Dedifferentiated amniotic fluid mesenchymal stem cell (primary cell): Measurements from ENCODE around the gene GSTM1.

Source experiments
- DNase-seq: peaks from one replicate; pipeline ENCODE4 v3.0.0-alpha.2; 2016; ENCODE audit errors: extremely low spot score

The GSTM1 gene

DNA sequence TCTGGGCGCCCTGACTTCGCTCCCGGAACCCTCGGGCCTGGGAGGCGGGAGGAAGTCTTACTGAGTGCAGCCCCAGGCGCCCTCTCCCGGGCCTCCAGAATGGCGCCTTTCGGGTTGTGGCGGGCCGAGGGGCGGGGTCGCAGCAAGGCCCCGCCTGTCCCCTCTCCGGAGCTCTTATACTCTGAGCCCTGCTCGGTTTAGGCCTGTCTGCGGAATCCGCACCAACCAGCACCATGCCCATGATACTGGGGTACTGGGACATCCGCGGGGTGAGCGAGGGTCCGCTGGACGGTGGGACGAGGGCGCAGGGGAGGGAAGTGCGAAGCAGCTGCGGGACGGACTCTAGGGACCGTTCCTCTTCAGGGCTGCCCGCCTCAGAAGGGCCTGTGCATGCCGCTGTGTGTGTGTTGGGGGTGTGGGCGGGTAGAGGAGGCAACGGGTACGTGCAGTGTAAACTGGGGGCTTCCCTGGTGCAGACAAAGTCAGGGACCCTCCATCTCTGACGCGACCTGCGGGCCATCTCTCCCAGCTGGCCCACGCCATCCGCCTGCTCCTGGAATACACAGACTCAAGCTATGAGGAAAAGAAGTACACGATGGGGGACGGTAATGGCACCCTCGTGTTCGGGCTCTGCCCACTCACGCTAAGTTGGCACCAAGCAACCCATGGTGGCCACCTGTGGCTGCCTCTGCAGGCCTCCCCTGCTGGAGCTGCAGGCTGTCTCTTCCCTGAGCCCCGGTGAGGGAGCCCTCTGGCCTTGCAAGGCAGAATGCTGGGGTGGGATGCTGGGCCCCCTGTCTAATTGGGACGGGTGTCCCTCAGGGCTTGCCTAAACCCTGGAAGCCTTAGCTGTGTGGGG is at the start of gene GSTM1:
GSTM1 (plus strand) TSS at position 177 of the 859 bp plus-strand sequence; CDS start at position 234, 57 bp downstream.
- DNase-seq, result no peak

DNA sequence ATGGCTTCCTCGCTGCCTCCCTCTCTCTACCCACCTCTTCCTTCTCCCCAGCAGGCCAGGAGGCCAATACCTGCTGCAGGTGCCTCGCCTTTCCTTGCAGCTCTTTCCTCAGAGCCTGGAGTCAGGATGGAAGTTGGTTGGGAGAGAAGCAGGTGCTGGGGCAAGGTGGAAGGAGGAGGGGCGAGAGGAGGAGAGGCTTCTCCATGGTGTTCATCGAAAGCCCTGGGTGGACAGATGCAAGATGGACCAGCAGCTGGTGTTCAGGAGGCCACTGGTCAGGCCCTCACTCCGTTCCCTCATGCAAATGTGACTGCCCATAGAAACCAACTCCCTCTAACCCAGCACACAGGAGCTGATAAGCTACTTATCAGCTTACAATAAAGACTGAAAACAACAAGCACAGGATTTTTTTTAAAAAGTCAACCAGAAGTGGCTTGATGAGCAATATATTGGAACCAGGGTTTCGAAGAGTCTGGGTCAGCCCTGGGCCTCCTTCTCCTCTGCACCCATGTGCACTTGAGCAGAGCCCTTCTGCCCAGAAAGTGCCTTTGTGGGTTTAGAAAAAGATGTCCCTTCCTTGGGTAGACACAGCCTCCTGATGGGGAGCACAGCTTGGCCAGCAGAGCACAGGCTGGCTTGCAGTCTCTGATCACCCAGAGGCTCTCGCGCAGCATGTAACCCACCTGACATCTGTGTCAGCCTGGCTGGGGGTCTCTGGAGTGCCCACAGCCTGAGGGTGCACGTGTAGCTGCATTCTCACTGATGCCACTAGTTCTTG is 48.4 kb upstream of the GSTM1 start:
- peak; percentile 8 for DNase-seq

DNA sequence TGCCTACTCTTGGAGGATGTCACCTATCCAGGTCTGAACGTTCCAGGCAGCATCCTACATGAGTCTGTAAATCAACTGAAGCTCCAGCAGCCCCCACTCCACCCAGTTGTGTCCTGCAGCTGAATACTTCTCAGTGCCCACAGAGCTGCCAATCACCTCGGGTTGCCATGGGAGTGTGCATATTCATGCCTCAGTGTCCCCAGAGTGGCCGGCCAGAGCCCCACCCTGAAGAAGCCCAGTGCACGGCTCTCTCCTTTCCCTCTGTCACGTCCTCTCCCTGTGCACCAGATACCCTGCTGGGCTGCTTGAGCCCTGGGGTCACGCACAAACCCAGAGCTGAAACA is 47.8 kb upstream of the GSTM1 start:
- peak; percentile 10 for DNase-seq

DNA sequence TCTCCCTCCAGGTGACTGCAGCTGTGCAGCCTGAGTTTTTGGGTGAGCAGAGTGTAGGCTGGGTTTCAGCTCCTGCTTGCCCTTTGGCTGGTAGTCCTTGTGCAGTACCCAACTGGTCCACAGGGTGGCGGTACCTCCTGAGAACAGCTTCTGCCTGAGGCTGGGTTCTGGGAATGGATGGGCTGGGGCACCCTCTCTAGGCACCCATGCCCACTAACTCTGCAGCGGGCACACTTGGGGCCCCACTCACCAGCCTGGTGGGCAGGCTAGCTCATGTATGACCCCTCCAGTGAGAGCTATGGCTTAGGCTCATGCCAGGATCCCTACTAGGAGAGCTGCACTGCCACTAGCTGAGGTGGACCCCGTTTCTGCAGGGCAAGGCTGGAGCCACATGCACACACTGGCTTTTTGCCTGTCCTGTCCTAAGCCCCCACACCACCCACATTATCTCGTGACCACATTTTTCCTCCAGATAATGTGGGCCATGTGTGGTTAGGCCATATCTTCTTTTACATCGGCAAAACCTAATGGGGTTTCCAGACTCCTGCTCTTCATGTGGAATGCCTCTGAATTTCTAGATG is 47.2 kb upstream of the GSTM1 start:
- peak; percentile 66 for DNase-seq

DNA sequence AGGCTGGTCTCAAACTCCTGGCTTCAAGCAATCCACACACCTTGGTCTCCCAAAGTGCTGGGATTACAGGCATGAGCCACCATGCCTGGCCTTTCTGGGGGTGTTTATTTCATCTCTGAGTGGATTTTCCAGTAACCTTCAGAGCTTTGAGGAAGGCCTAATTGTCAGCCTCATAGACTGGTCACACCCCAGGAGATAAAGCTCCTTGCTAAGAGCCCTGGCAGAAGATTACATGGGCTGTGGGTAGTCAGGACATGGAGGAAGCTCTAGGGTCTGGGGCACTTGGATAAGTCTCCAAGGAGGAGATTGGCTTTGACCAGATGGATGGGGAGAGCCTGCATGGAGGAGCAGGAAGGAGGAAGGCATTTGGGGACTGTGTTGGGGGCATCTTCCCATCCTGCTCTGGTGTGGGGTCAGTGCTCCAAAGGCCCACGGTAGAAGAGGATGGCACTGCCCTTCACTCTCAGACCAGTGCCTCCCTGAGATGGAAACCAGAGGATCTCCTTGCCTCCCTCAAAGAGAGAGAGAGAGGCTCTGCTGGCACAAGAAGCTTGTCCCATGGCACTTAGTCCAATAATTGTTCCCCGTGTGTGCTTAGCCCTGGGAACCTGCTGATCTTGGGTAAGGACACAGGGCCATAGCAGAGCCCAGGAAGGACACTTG is 46.4 kb upstream of the GSTM1 start:
- no peak for DNase-seq

DNA sequence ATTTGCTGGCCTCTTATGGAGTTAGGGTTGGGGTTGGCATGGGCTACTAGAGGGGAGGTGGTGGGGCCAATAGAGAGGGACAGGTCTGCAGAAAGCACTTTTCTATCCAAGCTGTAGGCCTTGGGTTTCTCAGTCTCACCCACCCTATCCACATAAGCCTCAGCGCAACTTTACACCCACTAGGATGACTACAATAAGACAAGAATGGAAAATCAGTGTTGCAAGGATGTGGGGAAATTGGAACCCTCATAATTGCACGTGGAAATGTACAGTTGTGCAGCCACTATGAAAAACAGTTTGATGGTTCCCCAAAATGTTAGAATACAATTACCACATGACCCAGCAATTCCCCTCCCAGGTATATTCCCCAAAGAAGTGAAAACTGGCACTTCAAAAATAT is 45.8 kb upstream of the GSTM1 start:
- peak; percentile 10 for DNase-seq

DNA sequence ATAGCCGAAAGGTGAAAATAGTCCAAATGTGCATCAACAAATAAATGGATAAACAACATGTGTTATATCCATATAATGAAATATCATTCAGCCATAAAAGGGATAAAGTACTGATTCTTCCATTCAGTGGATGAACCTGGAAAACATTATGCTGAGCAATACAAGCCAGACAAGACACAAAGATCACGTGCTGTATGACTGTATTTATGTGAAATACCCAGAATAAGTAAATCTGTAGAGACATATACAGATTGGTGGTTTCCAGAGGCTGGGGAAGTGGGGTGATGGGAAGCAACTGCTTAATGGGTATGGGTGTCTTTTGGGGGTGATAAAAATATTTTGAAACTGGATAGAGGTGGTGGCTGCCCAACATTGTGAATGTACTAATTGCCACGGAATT is 45.0 kb upstream of the GSTM1 start:
- DNase-seq, result peak; percentile 8

DNA sequence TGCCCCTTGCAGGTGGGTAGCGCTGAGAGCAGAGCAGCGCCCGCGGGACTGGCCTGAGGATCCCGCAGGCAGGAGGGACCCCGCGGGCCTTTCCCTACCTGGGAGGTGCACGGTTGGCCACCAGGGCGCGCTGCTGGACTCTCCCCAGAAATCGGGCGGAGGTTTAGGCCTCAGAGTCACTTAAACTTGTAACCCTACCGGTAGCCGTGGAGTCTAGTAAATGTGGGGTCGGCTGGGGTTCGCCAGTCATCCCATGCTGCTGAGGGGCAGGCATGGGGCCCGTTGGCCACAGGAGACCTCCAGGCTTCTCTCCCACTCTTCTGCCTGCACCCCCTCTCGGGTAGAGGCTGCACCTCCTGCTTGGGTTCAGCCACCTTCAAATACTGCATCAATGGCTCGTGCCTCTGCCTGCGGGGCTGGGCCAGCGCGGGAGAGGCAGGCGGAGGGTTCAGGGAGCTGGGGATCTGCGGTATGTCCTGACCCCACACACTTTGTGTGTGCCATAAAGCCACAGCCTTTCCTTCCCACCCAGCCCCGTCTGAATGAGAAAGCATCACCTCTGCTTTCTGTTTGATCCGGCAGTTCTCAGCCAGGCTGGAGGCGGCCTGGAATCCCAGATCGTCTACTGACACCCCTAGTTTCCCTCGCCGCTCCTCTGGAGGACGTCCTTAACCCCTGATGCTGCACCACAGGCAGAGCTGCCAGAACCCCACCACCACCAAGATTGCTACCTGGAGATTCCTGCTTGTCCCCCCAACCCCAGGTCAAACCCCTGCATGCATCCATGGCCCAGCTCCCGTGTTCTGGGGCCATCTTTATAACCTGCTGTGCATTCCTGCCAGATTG is 44.0 kb upstream of the GSTM1 start:
- peak; percentile 15 for DNase-seq

DNA sequence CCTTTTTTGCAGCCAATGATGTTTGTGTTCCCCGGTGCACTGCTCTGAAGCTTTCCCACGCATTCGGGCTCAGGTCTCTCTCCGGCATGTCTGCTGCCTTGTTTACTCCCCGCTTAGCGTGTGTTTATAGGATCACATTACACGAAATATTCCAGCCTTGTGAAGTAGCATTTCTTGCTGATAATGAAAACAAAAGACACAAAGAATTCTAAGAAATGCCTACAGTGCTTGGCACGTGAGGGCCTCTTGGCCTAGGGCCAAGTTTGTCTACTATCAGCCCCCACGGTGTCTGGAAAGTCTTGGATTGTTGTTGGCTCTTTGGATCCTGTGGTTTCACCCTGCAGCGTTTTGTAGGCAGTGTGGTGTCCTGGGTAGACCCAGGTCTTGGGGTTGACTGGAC is 42.9 kb upstream of the GSTM1 start:
- no peak for DNase-seq

DNA sequence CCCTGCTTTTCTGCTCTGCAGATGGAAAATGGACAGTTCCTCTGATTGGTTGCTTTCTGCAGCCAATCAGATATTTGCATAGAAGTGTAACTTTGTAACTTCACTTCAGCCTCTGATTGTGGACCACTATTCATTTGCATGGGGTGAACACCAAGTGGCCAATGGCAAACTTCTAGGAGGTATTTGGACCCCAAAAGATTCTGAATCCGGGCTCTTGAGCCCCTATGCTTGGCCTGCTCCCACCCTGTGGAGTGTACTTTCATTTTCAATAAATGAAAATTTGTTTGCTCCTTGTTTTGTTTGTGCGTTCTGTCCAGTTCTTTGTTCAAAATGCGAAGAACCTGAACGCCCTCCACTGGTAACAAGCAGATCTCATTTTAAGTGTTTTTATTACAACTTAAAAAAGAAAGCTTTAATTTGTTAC is 38.1 kb upstream of the GSTM1 start:
- DNase-seq, result peak; percentile 41

DNA sequence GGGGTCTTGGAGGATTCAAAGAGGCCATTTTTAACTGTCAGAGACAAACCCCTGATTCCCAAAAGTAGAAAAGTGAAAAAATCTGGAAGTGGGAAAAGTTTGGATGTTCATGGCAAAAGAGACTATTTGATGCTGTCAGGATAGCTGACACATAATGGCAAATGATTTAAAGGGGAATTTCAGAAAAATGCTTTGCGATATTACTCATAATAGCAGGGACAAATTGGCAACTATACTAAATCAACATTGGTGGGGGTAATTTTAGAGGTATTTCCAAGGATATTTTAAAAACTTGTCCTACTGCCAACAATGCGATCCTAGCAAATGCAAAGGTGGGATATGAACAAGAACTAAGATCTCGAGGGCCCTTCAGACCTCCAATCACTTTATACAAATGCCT is 37.0 kb upstream of the GSTM1 start:
- DNase-seq, result peak; percentile 9

DNA sequence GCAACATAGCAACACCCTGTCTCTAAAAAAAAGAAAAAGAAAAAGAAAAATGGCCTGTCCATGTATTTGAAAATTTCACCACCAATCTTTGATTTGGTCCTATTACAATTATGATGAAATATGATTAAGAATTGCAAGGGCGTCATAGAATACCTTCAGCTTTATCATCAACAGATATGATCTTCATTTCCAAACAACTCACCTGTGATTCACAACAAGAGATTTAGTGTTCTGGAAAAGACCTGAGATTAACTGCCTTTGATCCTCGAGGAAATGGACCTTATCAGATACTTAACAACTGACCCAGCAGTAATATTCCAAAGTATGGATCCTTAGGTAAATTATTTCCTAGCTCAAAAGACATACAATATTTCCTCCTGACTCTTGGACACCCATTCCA is 35.2 kb upstream of the GSTM1 start:
- DNase-seq, result peak; percentile 7

DNA sequence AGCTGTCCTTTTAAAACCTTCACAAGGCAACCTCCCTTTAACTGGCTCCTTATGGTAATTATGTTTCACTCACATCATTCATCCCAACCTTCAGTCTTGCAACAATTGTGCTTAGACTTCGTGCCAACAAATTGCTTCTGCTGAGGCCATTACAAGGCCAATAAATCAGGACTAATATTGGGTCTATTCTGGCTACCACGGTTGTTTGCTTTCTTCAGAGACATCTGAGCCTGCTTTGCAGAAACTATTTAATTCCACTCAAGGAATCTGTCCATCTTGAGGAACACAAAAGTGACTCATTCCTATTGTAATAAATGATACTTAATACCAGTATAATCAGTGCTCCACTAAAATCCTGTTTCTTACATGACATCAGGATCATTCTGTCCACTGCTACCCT is 34.3 kb upstream of the GSTM1 start:
- peak; percentile 8 for DNase-seq

DNA sequence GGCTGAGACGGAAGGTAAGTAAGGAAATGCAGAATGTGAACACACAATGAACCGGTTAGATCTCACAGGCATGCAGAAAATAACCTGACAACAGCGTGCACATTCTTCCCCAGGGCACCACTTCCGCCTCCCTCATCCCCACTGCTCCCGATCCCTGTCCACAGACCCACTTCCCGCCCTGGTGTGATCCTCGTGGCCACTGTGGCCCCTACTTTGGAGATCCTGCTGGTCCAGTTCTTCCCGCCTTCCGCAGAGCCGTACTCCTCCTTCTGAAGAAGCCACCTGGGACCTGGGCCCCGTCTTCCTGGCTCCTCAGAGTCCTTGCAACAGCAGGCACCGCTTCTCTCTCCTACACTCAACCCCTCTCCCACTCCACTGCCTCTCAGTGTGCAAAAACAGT is 33.1 kb upstream of the GSTM1 start:
- no peak for DNase-seq

DNA sequence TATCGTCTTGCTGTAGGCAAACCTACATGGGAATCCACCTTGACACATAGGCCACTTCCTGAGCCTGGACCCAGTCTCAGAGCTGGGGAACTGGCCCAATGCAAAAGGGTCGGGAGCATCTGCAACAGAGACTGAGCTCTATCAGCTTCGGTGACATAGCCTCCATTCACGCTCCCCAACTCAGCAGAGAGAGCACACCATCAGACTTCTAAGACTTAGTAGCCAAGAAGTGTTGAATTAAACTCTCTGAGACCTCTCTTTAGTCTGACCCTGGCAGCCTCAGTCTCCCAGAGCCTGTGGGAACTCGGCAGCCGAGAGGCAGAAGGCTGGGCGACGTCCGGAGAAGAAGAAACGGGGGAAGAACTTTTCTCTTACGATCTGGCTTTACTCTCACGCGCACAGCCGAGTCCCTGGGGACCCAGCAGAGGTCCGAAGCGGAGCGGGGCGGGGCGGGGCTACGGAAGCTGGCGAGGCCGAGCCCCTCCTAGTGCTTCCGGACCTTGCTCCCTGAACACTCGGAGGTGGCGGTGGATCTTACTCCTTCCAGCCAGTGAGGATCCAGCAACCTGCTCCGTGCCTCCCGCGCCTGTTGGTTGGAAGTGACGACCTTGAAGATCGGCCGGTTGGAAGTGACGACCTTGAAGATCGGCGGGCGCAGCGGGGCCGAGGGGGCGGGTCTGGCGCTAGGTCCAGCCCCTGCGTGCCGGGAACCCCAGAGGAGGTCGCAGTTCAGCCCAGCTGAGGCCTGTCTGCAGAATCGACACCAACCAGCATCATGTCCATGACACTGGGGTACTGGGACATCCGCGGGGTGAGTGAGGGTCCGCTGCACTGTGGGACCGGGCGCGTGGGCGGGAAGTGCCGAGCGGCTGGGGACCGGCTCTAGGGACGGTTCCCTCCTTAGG is 31.8 kb upstream of the GSTM1 start, which contains the start of gene GSTM4:
GSTM4 (plus strand) TSS at position 485 of the 905 bp plus-strand sequence; CDS start at position 776, 291 bp downstream.
- peak; percentile 62 for DNase-seq

DNA sequence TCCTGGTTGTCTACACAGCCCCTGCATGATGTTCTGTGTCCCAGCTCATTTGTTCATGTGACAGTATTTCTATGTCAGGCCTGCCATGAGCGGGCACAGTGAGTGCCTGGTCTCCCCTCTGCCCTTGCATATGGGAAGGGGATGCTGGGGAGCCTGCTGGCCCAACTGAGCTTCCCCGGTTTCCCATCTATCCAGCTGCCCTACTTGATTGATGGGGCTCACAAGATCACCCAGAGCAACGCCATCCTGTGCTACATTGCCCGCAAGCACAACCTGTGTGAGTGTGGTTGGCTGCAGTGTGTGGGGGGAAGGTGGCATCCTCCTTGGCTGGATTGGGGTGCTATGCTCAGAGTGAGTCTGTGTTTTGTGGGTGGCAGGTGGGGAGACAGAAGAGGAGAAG is 30.2 kb upstream of the GSTM1 start:
- DNase-seq, result peak; percentile 4

DNA sequence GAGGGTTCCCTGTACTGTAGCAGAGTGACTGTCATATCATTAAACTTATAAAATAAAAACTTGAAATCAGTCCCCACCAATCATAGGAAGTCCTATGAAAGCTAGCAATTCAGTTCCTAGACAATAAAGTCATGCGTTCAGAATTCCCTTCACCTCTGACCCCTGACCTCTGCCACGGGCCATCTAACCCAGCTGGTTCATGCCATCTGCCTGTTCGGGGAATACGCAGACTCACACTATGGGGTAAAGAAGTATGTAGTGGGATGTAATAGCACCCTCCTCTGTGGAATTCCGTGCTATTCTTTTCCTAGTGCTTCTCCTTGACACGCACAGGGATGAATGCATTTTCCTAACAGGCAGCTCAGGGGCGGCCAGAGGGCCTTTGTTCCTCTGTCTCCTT is 29.6 kb upstream of the GSTM1 start:
- peak; percentile 9 for DNase-seq

DNA sequence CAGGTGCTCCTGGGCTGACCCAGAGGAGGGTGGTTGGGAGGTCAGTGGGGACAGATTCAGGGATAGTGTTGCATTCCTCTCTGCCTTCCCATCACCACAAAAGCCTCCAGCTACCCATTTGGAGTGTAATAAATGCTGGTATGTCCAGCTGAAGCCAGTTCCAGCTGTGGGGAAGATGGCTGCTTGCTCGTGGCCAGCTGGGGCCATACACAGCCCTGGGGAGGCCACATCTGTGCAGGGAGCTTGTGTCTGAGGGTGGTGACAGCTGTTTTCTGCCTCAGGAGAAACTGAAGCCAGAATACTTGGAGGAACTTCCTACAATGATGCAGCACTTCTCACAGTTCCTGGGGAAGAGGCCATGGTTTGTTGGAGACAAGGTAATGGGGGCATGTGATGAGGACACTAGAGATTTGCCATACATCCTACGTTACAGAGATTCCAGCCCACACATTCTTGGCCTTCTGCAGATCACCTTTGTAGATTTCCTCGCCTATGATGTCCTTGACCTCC is 29.0 kb upstream of the GSTM1 start:
- DNase-seq, result peak; percentile 13

DNA sequence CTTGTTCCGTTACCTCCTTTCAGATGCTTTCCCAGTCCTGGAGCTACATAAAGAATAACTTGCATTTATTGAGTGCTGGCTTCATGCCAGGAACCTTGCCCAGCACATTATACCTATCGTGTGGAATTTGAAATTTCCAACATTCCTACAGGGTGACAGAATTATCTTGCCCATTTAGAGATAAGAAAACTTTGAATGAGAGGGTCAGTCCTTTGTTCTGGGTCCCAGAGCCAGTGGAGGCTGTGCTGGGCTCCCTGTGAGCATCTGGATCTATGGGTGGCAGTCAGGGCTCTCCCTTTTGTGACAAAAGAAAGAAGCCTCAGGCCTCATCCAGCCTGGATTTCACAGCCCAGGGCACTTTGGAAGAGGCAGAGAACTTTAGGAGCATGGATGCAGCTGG is 28.5 kb upstream of the GSTM1 start:
- DNase-seq, result peak; percentile 7
